BE2C (cell line): Measurements from ENCODE around the gene TCF7L2.

ENCODE experiments used
- DNase-seq: peaks from one replicate; pipeline ENCODE4 v3.0.0-alpha.2; 2020
- H3K27me3 ChIP-seq: fragments of 250-450 bp; sonication (Bioruptor Pico); 2 replicates; pipeline ENCODE4 v1.5.1; 2020; ENCODE audit warnings: mild to moderate bottlenecking
- H3K36me3 ChIP-seq: fragments of 250-450 bp; sonication (Bioruptor Pico); 2 replicates; pipeline ENCODE4 v1.5.1; 2020; ENCODE audit warnings: mild to moderate bottlenecking
- H3K4me1 ChIP-seq: fragments of 250-450 bp; sonication (Bioruptor Pico); 2 replicates; pipeline ENCODE4 v1.5.1; 2020
- H3K4me3 ChIP-seq: 2 replicates; pipeline ENCODE4 v1.5.1; 2011; ENCODE audit warnings: low read depth, low read length
- H3K9me3 ChIP-seq: fragments of 250-450 bp; sonication (Bioruptor Pico); 2 replicates; pipeline ENCODE4 v1.5.1; 2020
- TF ChIP-seq, protein P1 (sequence below): IDR thresholded peaks from 2 replicates; pipeline ENCODE4 v1.5.1; 2012; ENCODE audit warnings: mild to moderate bottlenecking, low read depth, low read length

Gene TCF7L2

GRCh38 chr10:113121153-113121552 is 171.1 kb downstream of the TCF7L2 start:
- Histone ChIP-seq H3K36me3 (no peaks in the 10 kb centered on the region), H3K9me3 (no peaks in the 10 kb centered on the region), H3K27me3 (no peaks in the 10 kb centered on the region), H3K4me1 (peaks cover 8% of the 10 kb centered on the region), H3K4me3 (no peak overlapping the region)
- no peak for DNase-seq
- TF ChIP-seq, protein P1, sequence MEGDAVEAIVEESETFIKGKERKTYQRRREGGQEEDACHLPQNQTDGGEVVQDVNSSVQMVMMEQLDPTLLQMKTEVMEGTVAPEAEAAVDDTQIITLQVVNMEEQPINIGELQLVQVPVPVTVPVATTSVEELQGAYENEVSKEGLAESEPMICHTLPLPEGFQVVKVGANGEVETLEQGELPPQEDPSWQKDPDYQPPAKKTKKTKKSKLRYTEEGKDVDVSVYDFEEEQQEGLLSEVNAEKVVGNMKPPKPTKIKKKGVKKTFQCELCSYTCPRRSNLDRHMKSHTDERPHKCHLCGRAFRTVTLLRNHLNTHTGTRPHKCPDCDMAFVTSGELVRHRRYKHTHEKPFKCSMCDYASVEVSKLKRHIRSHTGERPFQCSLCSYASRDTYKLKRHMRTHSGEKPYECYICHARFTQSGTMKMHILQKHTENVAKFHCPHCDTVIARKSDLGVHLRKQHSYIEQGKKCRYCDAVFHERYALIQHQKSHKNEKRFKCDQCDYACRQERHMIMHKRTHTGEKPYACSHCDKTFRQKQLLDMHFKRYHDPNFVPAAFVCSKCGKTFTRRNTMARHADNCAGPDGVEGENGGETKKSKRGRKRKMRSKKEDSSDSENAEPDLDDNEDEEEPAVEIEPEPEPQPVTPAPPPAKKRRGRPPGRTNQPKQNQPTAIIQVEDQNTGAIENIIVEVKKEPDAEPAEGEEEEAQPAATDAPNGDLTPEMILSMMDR = no peak

DNA sequence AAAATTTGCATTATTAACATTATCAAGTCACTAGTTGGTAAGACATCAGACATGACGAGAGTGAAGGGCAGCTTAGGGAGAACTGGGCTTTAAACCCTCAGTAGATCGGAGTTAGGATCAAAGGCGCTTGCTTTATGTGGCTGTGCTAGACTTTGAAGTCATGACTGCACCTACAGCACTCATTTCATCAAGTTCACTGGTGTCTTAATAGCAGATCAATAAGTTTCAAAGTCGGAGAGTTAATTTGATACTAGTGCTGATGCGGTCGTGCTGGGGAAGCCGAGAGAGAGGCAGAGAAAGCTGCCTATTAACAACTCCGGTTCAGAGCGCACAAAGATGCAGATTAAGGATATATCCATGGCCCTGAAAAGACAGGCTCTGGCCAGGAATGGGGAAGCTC is 172.9 kb downstream of the TCF7L2 start:
- no peaks in the 10 kb centered on the region for H3K36me3 ChIP-seq
- no peak for DNase-seq
- H3K27me3 ChIP-seq = no peaks in the 10 kb centered on the region
- TF ChIP-seq, protein P1 = no peak
- H3K4me3 ChIP-seq = no peak overlapping the region
- H3K4me1 ChIP-seq = peaks cover 7% of the 10 kb centered on the region
- no peaks in the 10 kb centered on the region for H3K9me3 ChIP-seq

DNA sequence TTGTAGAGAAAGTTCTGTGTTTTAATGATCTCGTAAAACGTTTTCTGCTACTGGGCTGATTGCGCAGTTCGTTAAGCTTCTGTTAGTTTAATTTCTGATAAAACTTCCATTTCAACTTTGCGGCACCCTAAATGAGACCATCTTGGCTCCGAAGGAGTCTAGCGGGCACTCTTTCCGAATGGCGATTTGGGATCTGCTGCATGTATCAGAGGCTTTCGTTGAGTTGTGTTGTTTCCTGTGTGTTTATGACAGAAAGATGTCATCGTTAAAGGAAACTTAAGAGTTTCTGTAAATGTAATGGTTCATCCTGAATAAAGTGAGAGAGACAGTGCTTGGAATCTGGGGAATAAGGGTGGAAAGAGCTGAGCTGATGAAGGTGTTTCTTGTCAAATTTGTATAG is 174.7 kb downstream of the TCF7L2 start:
- no peak for DNase-seq

DNA sequence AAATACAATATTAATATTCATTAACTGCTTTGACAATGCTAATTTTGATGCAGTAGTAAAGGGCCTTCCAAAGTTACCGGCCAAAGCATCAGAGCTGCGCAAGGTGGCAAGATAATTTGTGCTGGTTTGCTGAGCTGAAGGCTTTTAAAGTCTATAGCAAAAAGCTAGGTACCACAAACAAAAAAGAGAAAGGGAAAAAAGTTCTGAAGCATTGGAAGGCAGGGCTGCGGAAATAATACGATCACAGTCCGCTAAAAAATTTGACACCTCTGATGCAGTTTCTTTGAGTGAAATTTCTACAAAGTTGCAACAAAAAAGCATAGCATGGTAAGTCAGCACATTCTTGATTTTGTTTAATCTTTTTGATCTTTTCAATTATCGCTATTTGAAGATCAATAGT is 175.6 kb downstream of the TCF7L2 start:
- no peak overlapping the region for H3K4me3 ChIP-seq
- H3K36me3 ChIP-seq = no peaks in the 10 kb centered on the region
- no peaks in the 10 kb centered on the region for H3K27me3 ChIP-seq
- no peak for DNase-seq
- H3K9me3 ChIP-seq = no peaks in the 10 kb centered on the region
- peaks cover 10% of the 10 kb centered on the region for H3K4me1 ChIP-seq
- TF ChIP-seq, protein P1 = no peak

More for the DNA sequence above, 174.7 kb downstream of the TCF7L2 start:
- no peak overlapping the region for H3K4me3 ChIP-seq
- H3K27me3 ChIP-seq = no peaks in the 10 kb centered on the region
- H3K4me1 ChIP-seq = peaks cover 7% of the 10 kb centered on the region
- H3K36me3 ChIP-seq = no peaks in the 10 kb centered on the region
- H3K9me3 ChIP-seq = no peaks in the 10 kb centered on the region
- TF ChIP-seq, protein P1 = no peak

DNA sequence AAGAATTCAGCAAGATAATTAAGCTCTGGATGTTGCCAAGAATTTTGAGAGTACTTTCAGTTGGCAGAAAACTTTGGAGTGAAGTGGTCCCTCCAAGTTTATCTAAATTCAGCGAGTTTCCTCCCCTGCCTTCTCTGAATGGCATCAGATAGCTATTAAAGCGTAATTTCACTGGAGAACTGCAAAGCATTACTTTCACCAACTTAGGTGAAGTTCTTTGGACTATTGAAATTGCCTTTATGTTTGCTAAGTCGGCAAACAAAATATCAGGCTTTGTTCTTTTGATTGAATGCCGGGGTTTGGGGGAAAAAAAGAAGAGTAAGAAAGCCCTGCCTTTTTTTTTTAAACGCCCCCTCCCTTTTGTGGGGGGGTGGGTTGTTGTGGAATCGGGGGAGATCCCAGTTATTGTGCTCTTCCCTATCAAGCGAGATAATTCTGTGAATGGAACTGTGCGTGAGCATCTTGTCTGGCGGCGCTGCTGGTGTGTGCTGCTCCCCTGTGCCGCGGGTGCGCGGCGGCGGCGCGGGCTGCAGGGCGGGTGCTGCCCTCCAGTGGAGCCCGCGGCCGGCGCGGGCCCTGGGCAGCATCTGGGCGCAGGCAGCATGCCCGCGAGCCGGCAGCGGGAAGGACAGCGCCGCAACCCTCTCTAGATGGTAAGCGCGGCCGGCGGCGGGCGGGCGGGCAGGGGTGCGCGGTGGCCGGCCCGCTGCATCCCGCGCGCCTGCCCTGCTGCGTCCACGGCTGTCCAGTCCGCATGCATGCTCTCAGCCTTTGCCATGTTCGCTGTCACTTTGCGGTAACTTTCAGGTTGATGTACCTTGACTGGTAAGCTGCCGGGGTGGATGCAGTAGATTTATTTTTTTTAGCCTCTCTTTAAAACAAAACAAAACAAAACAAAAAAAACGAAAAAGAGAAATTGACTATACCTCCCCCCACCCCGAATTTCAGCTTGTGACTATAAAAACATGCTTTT is 176.5 kb downstream of the TCF7L2 start:
- H3K36me3 ChIP-seq = no peaks in the 10 kb centered on the region
- no peaks in the 10 kb centered on the region for H3K27me3 ChIP-seq
- peak; percentile 87 for DNase-seq
- H3K9me3 ChIP-seq = no peaks in the 10 kb centered on the region
- TF ChIP-seq, protein P1 = peak; percentile 28; the same call in 1 of the 2 replicates
- peak overlapping the region; percentile 77 for H3K4me3 ChIP-seq
- peaks cover 14% of the 10 kb centered on the region for H3K4me1 ChIP-seq

DNA sequence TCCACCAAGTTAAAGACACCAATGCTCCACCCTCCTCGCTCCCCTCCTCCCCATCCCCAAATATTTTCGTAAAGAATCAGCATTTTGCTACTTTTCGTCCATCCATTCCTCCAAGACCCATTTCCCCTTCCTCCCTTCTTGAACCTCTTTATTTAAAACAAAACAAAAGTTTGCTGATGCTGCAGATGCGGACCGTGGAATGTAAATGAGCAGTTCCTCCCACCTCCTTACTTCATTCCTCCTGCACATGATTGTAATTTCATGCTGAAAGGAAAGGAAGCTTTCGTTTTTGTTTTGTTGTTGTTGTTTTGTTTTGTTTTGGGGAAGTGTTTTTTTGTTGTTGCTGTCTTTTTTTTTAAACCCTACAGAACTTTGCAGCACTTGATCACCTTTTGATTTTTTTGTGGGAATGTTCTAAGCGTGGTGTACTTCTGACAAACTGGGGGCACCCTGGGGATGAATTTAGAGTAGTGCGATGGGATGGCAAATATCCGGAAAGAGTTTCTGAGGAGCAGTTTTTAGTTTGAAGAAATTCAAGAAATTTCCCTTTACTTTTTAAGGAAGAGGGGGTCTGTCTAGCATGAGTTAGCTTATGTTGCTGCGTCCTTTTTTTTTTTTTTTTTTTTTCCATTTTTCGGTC is 177.3 kb downstream of the TCF7L2 start:
- TF ChIP-seq, protein P1 = no peak

More for the DNA sequence above, 177.3 kb downstream of the TCF7L2 start:
- no peaks in the 10 kb centered on the region for H3K9me3 ChIP-seq
- H3K4me3 ChIP-seq = peak overlapping the region; percentile 77
- H3K4me1 ChIP-seq = peaks cover 21% of the 10 kb centered on the region
- no peak for DNase-seq
- H3K27me3 ChIP-seq = no peaks in the 10 kb centered on the region
- H3K36me3 ChIP-seq = no peaks in the 10 kb centered on the region
